HCT116 (cell line): ENCODE measurements around the gene RAD9A.

Experiments
- CTCF ChIP-seq, 3 experiments: fragments of 200-600 bp in 1 of 3; sonication (generic) in 1 of 3; IDR thresholded peaks in 2 of 3; conservative IDR thresholded peaks in 1 of 3; 2 replicates each; pipeline ENCODE4 v1.5.1; 2012 to 2017; ENCODE audit warnings: low read depth in 2 of 3, low read length in 2 of 3, antibody characterized with exemption in 1 of 3, borderline replicate concordance in 1 of 3, control low read depth in 1 of 3, mild to moderate bottlenecking in 1 of 3, mixed read lengths in 1 of 3, mixed run types in 1 of 3, moderate library complexity in 1 of 3; ENCODE audit not compliant: insufficient read depth in 1 of 3
- EZH2 ChIP-seq: fragments of 200-600 bp; sonication (generic); IDR thresholded peaks from 2 replicates; pipeline ENCODE4 v1.6.1; 2017; ENCODE audit warnings: antibody characterized with exemption, mixed run types
- EZH2phosphoT487 ChIP-seq: fragments of 200-600 bp; IDR thresholded peaks from 2 replicates; pipeline ENCODE4 v1.6.1; 2018; ENCODE audit warnings: antibody characterized with exemption, borderline replicate concordance
- MAX ChIP-seq: IDR thresholded peaks from 2 replicates; pipeline ENCODE4 v1.6.1; 2012
- POLR2A ChIP-seq: IDR thresholded peaks from 2 replicates; pipeline ENCODE4 v1.7.0; 2011; ENCODE audit warnings: borderline replicate concordance; ENCODE audit not compliant: insufficient read depth, insufficient read length; ENCODE audit errors: extremely low read depth
- POLR2AphosphoS5 ChIP-seq: IDR thresholded peaks from 2 replicates; pipeline ENCODE4 v1.6.1; 2011; ENCODE audit warnings: mild to moderate bottlenecking, low read depth, low read length, moderate library complexity
- TF ChIP-seq, protein P1 (sequence below): IDR thresholded peaks from 2 replicates; pipeline ENCODE4 v1.6.1; 2011; ENCODE audit warnings: mild to moderate bottlenecking, low read length, moderate library complexity; ENCODE audit not compliant: insufficient replicate concordance; ENCODE audit errors: extremely low read depth
- TF ChIP-seq, protein P2 (sequence below): IDR thresholded peaks from 2 replicates; pipeline ENCODE4 v1.6.1; 2012; ENCODE audit warnings: low read depth

GRCh38 chr11:67410984-67411784 is 19.4 kb downstream of the RAD9A start:
- no peak for TF ChIP-seq CTCF (IDR thresholded peaks at IDR 0.05 in 2 of 3, conservative IDR thresholded peaks at IDR 0.05 in 1 of 3; ENCODE audit: borderline replicate concordance in 1 of 3, insufficient read depth in 1 of 3, low read depth in 2 of 3, low read length in 2 of 3)
- TF ChIP-seq EZH2, result no peak
- no peak for TF ChIP-seq MAX
- no peak for TF ChIP-seq POLR2AphosphoS5
- TF ChIP-seq, protein P1, sequence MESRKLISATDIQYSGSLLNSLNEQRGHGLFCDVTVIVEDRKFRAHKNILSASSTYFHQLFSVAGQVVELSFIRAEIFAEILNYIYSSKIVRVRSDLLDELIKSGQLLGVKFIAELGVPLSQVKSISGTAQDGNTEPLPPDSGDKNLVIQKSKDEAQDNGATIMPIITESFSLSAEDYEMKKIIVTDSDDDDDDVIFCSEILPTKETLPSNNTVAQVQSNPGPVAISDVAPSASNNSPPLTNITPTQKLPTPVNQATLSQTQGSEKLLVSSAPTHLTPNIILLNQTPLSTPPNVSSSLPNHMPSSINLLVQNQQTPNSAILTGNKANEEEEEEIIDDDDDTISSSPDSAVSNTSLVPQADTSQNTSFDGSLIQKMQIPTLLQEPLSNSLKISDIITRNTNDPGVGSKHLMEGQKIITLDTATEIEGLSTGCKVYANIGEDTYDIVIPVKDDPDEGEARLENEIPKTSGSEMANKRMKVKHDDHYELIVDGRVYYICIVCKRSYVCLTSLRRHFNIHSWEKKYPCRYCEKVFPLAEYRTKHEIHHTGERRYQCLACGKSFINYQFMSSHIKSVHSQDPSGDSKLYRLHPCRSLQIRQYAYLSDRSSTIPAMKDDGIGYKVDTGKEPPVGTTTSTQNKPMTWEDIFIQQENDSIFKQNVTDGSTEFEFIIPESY, result no peak
- no peak for TF ChIP-seq EZH2phosphoT487
- no peak for TF ChIP-seq POLR2A
- TF ChIP-seq, protein P2, sequence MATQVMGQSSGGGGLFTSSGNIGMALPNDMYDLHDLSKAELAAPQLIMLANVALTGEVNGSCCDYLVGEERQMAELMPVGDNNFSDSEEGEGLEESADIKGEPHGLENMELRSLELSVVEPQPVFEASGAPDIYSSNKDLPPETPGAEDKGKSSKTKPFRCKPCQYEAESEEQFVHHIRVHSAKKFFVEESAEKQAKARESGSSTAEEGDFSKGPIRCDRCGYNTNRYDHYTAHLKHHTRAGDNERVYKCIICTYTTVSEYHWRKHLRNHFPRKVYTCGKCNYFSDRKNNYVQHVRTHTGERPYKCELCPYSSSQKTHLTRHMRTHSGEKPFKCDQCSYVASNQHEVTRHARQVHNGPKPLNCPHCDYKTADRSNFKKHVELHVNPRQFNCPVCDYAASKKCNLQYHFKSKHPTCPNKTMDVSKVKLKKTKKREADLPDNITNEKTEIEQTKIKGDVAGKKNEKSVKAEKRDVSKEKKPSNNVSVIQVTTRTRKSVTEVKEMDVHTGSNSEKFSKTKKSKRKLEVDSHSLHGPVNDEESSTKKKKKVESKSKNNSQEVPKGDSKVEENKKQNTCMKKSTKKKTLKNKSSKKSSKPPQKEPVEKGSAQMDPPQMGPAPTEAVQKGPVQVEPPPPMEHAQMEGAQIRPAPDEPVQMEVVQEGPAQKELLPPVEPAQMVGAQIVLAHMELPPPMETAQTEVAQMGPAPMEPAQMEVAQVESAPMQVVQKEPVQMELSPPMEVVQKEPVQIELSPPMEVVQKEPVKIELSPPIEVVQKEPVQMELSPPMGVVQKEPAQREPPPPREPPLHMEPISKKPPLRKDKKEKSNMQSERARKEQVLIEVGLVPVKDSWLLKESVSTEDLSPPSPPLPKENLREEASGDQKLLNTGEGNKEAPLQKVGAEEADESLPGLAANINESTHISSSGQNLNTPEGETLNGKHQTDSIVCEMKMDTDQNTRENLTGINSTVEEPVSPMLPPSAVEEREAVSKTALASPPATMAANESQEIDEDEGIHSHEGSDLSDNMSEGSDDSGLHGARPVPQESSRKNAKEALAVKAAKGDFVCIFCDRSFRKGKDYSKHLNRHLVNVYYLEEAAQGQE, result no peak
